Panc1 (cell line): ENCODE measurements around the gene SEMG2. TPM values are rescaled to one million over a fixed set of nuclear protein-coding genes. Genes with fewer than 3 reads are reported as not detected.

Experiments
- ATAC-seq: fragments of 200-7000 bp; cut with Tn5 transposase; 2 replicates; pipeline ENCODE4 v1.9.1; 2020; ENCODE audit warnings: mild to moderate bottlenecking, moderate library complexity
- BruUV-seq: library from RNA; stranded (reverse); fragments of 400-500 nt; replicated peaks from 2 replicates; lab custom pipeline; 2021; lab: Mats Ljungman, UMichigan
- CTCF ChIA-PET: fragments of 300-600 bp; sonication (Branson Sonifier 250); formaldehyde crosslinking; loops from one replicate; lab custom pipeline; 2022; ENCODE audit warnings: antibody characterized with exemption; lab: Charles Lee
- POLR2A ChIA-PET: fragments of 300-600 bp; sonication (Branson Sonifier 250); formaldehyde crosslinking; loops from one replicate; lab custom pipeline; 2022; ENCODE audit warnings: antibody characterized with exemption; lab: Charles Lee
- DNase-seq: peaks from one replicate; pipeline ENCODE4 v3.0.0-alpha.2; 2010; ENCODE audit warnings: low read depth, low spot score
- H3K27ac ChIP-seq: 2 replicates; pipeline ENCODE4 v1.5.1; 2011; ENCODE audit warnings: mild to moderate bottlenecking, low read length, inconsistent platforms
- H3K27me3 ChIP-seq: fragments of 200-500 bp; sonication (Bioruptor generic); 2 replicates; pipeline ENCODE4 v1.6.0; 2014; ENCODE audit warnings: low read length, inconsistent platforms; ENCODE audit not compliant: control insufficient read depth, insufficient read depth
- H3K36me3 ChIP-seq: fragments of 200-500 bp; sonication (Bioruptor generic); 2 replicates; pipeline ENCODE4 v1.5.1; 2014; ENCODE audit warnings: inconsistent platforms, mild to moderate bottlenecking, low read length, moderate library complexity; ENCODE audit not compliant: control insufficient read depth, insufficient read depth
- H3K4me1 ChIP-seq: 2 replicates; pipeline ENCODE4 v1.5.1; 2011; ENCODE audit warnings: inconsistent platforms, mild to moderate bottlenecking, low read length, moderate library complexity; ENCODE audit not compliant: control insufficient read depth, insufficient read depth
- H3K4me3 ChIP-seq, 2 experiments: 2 replicates each; pipeline ENCODE4 v1.5.1; 2011 to 2012; ENCODE audit warnings: low read depth in 2 of 2, low read length in 2 of 2, mild to moderate bottlenecking in 2 of 2, inconsistent platforms in 1 of 2, moderate library complexity in 1 of 2
- H3K9me3 ChIP-seq: fragments of 200-500 bp; sonication (Bioruptor generic); 2 replicates; pipeline ENCODE4 v1.5.1; 2014; ENCODE audit warnings: low read depth, mild to moderate bottlenecking, inconsistent platforms, low read length, moderate library complexity; ENCODE audit not compliant: control insufficient read depth, insufficient read depth
- POLR2AphosphoS5 ChIP-seq: IDR thresholded peaks from 2 replicates; pipeline ENCODE4 v1.6.1; 2012; ENCODE audit warnings: mild to moderate bottlenecking, low read depth, low read length, moderate library complexity
- REST ChIP-seq, 2 experiments: IDR thresholded peaks; 2 replicates each; pipeline ENCODE4 v1.6.1; 2011 to 2012; ENCODE audit warnings: low read depth in 2 of 2, control low read depth in 1 of 2, low read length in 1 of 2, mild to moderate bottlenecking in 1 of 2, moderate library complexity in 1 of 2; ENCODE audit not compliant: insufficient read depth in 1 of 2
- SIN3A ChIP-seq: IDR thresholded peaks from 2 replicates; pipeline ENCODE4 v1.6.1; 2012; ENCODE audit warnings: low read depth, mild to moderate bottlenecking, low read length, moderate library complexity, borderline replicate concordance; ENCODE audit not compliant: insufficient read depth
- TCF7L2 ChIP-seq: IDR thresholded peaks from 2 replicates; pipeline ENCODE4 v1.6.1; 2011; ENCODE audit warnings: mild to moderate bottlenecking, low read depth, low read length, inconsistent platforms
- in situ Hi-C: cut with HindIII; loops from 2 replicates; pipeline ENCODE4 v1.10.0; 2016; ENCODE audit warnings: low sequenced_read_pairs, low pct_unique_long_range_greater_than_20kb
- intact Hi-C: fragments of 100-400 bp; cut with micrococcal nuclease; formaldehyde crosslinking; loops from one replicate; pipeline ENCODE4 v1.10.0; 2022; ENCODE audit not compliant: unreplicated experiment
- total RNA-seq: library from RNA; stranded (reverse); gene quantifications from one replicate; pipeline ENCODE4 v1.2.1, GENCODE V29; 2021; ENCODE audit not compliant: unreplicated experiment
- TF ChIP-seq, protein P1 (sequence below): fragments of 450-650 bp; IDR thresholded peaks from 2 replicates; pipeline ENCODE4 v1.5.1; 2017; ENCODE audit warnings: mild to moderate bottlenecking

The SEMG2 gene
- total RNA-seq, 1 experiment from 2014 or later, result not detected

DNA sequence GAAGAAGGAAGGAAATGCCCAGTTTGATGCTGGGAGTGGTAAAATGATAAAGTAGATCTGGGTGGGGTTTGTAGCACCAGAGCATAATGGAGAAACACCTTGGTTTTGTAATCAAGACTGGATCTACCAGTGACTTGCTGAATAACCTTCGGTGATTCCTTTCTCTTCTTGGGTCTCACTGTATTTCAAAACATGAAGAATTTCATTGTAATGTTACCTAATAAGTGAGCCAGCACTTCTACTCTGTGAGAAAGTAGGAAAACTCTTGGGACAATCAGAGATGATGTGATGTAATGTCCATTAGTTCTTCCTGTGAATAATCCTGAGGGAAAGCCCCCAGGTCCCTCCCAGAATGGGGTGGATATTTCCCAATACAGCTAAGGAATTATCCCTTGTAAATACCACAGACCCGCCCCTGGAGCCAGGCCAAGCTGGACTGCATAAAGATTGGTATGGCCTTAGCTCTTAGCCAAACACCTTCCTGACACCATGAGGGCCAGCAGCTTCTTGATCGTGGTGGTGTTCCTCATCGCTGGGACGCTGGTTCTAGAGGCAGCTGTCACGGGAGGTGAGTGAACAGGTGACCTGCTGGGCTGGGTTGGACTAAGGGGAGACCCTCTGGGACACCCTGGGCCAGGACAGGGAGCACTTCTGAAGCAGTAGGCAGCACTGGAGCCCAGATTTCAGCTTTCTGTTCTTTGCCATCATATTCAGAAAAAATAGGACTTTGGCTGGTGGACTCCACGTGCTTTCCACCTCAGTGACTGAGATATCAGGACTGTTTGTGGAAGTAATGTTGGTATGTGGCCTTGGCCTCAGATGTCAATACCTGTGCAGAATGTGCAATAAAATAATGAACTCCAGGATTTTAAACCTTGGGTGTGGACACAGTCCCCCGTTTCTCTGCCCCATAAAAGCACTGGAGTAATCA, 46.5 kb upstream of the SEMG2 start, which contains the start of gene PI3:
TSS of gene PI3 (plus strand) at position 469 of the 931 bp plus-strand sequence. CDS start at position 490, 21 bp downstream.
- H3K27ac ChIP-seq, result no peak within 1 kb of the TSS
- in situ Hi-C loops, result no loop called here
- POLR2A ChIA-PET, result no interaction called here
- intact Hi-C loops, result no loop called here
- no peaks in the 10 kb centered on the region; the same call in 1 of the 2 replicates for H3K27me3 ChIP-seq
- H3K36me3 ChIP-seq, result no peaks in the 10 kb centered on the region
- H3K9me3 ChIP-seq, result no peaks in the 10 kb centered on the region
- ATAC-seq (no peak), DNase-seq (no peak)
- H3K4me1 ChIP-seq, result no peaks in the 10 kb centered on the region
- no peak for TF ChIP-seq REST (IDR thresholded peaks at IDR 0.05; ENCODE audit: insufficient read depth in 1 of 2, low read depth in 2 of 2, low read length in 1 of 2)
- no peak for TF ChIP-seq POLR2AphosphoS5
- no peak for TF ChIP-seq TCF7L2
- TF ChIP-seq SIN3A, result no peak
- TF ChIP-seq, protein P1, sequence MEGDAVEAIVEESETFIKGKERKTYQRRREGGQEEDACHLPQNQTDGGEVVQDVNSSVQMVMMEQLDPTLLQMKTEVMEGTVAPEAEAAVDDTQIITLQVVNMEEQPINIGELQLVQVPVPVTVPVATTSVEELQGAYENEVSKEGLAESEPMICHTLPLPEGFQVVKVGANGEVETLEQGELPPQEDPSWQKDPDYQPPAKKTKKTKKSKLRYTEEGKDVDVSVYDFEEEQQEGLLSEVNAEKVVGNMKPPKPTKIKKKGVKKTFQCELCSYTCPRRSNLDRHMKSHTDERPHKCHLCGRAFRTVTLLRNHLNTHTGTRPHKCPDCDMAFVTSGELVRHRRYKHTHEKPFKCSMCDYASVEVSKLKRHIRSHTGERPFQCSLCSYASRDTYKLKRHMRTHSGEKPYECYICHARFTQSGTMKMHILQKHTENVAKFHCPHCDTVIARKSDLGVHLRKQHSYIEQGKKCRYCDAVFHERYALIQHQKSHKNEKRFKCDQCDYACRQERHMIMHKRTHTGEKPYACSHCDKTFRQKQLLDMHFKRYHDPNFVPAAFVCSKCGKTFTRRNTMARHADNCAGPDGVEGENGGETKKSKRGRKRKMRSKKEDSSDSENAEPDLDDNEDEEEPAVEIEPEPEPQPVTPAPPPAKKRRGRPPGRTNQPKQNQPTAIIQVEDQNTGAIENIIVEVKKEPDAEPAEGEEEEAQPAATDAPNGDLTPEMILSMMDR, result no peak
- no peak within 1 kb of the TSS for H3K4me3 ChIP-seq
- CTCF ChIA-PET, result no interaction called here
- no TSS peak for BruUV-seq

GRCh38 chr20:45176526-45177267, 44.5 kb upstream of the SEMG2 start:
- no peak for TF ChIP-seq TCF7L2
- TF ChIP-seq POLR2AphosphoS5, result no peak
- no peak for TF ChIP-seq REST (IDR thresholded peaks at IDR 0.05; ENCODE audit: insufficient read depth in 1 of 2, low read depth in 2 of 2, low read length in 1 of 2)
- TF ChIP-seq, protein P1, result no peak
- Histone ChIP-seq H3K27me3 (no peaks in the 10 kb centered on the region; the same call in 1 of the 2 replicates), H3K36me3 (no peaks in the 10 kb centered on the region), H3K4me1 (no peaks in the 10 kb centered on the region), H3K27ac (no peak overlapping the region), H3K9me3 (no peaks in the 10 kb centered on the region), H3K4me3 (no peak overlapping the region)
- in situ Hi-C loops (no loop called here), intact Hi-C loops (no loop called here)
- ATAC-seq (no peak), DNase-seq (no peak)
- CTCF ChIA-PET, result no interaction called here
- no TSS peak for BruUV-seq
- POLR2A ChIA-PET, result no interaction called here
